RCC 7860 (cell line): ENCODE measurements around the gene TBC1D7.
A peak's percentile ranks its signal among the peaks of the same experiment; 100 is the strongest.

Experiments used
- DNase-seq: peaks from one replicate; pipeline ENCODE4 v3.0.0-alpha.2; 2015; ENCODE audit warnings: low spot score
- FAIRE-seq: peaks from 2 replicates; lab custom pipeline; 2012; peaks lifted over from hg19 to GRCh38; lab: Jason Lieb, UNC

TBC1D7 gene

GRCh38 chr6:13273931-13274706 lies 54.2 kb downstream of the TBC1D7 start:
- DNase-seq = peak; percentile 64
- FAIRE-seq = no peak

- no peak for FAIRE-seq
- peak; percentile 7 for DNase-seq
Observed at GRCh38 chr6:13273202-13273930, 55.0 kb downstream of the TBC1D7 start.

GRCh38 chr6:13272131-13273046 lies 55.9 kb downstream of the TBC1D7 start:
- FAIRE-seq = peak; percentile 94
- DNase-seq = peak; percentile 89

GRCh38 chr6:13268913-13269518 lies 59.3 kb downstream of the TBC1D7 start:
- FAIRE-seq (no peak), DNase-seq (peak; percentile 23)

- peak; percentile 78 for FAIRE-seq
Observed at GRCh38 chr6:13267142-13267651, 61.1 kb downstream of the TBC1D7 start.

GRCh38 chr6:13263669-13264068 lies 64.7 kb downstream of the TBC1D7 start:
- FAIRE-seq (no peak), DNase-seq (no peak)

More at GRCh38 chr6:13267142-13267651, 61.1 kb downstream of the TBC1D7 start:
- peak; percentile 57 for DNase-seq

GRCh38 chr6:13262302-13263230 lies 65.8 kb downstream of the TBC1D7 start:
- DNase-seq (peak; percentile 63), FAIRE-seq (no peak)

GRCh38 chr6:13261464-13261994 lies 66.8 kb downstream of the TBC1D7 start:
- no peak for FAIRE-seq
- DNase-seq = no peak

- no peak for FAIRE-seq
Observed at GRCh38 chr6:13260831-13261230, 67.5 kb downstream of the TBC1D7 start.

GRCh38 chr6:13260101-13260598 lies 68.2 kb downstream of the TBC1D7 start:
- DNase-seq (no peak), FAIRE-seq (no peak)

More at GRCh38 chr6:13260831-13261230, 67.5 kb downstream of the TBC1D7 start:
- no peak for DNase-seq

- FAIRE-seq (no peak), DNase-seq (no peak)
Observed at GRCh38 chr6:13259393-13259792, 68.9 kb downstream of the TBC1D7 start.

GRCh38 chr6:13256266-13257001 lies 71.9 kb downstream of the TBC1D7 start:
- FAIRE-seq (no peak), DNase-seq (no peak)
